WTC11 (cell line): ENCODE results near the gene ZKSCAN7. TPM values are rescaled to one million over a fixed set of nuclear protein-coding genes. Genes with fewer than 3 reads are reported as not detected.

Experiments
- ATAC-seq: fragments of 200-7000 bp; cut with Tn5 transposase; 2 replicates; pipeline ENCODE4 v1.10.0; 2021; ENCODE audit warnings: mild to moderate bottlenecking, moderate library complexity
- CTCF ChIA-PET: fragments of 300-600 bp; sonication (Branson Sonifier 250); formaldehyde crosslinking; loops from one replicate; lab custom pipeline; 2021; ENCODE audit warnings: antibody characterized with exemption; lab: Charles Lee
- POLR2A ChIA-PET: fragments of 350-600 bp; sonication (Branson Sonifier 250); formaldehyde crosslinking; loops from one replicate; lab custom pipeline; 2021; ENCODE audit warnings: antibody characterized with exemption; lab: Charles Lee
- DNase-seq: peaks from one replicate; pipeline ENCODE4 v3.0.0; 2021; ENCODE audit warnings: low spot score
- H3K27ac Mint-ChIP-seq: 2 replicates; pipeline ENCODE4 v1.8.0; 2021; ENCODE audit warnings: mixed read lengths
- H3K27me3 Mint-ChIP-seq: 2 replicates; pipeline ENCODE4 v1.8.0; 2021; ENCODE audit warnings: low read depth, mild to moderate bottlenecking, moderate library complexity, mixed read lengths
- H3K36me3 Mint-ChIP-seq: 2 replicates; pipeline ENCODE4 v1.8.0; 2021; ENCODE audit warnings: mixed read lengths
- H3K4me1 Mint-ChIP-seq: 2 replicates; pipeline ENCODE4 v1.8.0; 2022; ENCODE audit warnings: mixed read lengths
- H3K4me3 Mint-ChIP-seq: 2 replicates; pipeline ENCODE4 v1.8.0; 2021; ENCODE audit warnings: mild to moderate bottlenecking, moderate library complexity, mixed read lengths
- H3K9me3 Mint-ChIP-seq: 2 replicates; pipeline ENCODE4 v1.8.0; 2021; ENCODE audit warnings: mixed read lengths
- CBFB ChIP-seq: sonication (generic); formaldehyde crosslinking; IDR thresholded peaks from 2 replicates; pipeline ENCODE4 v1.8.1; 2022; ENCODE audit warnings: mild to moderate bottlenecking, low read depth, missing genetic modification reagents
- CREM ChIP-seq: sonication (generic); formaldehyde crosslinking; IDR thresholded peaks from 2 replicates; pipeline ENCODE4 v1.8.1; 2022; ENCODE audit warnings: mild to moderate bottlenecking, missing genetic modification reagents, moderate library complexity
- ESRRA ChIP-seq: sonication (generic); formaldehyde crosslinking; IDR thresholded peaks from 2 replicates; pipeline ENCODE4 v1.8.1; 2022; ENCODE audit warnings: mild to moderate bottlenecking, missing genetic modification reagents, borderline replicate concordance
- FOXJ3 ChIP-seq: sonication (generic); formaldehyde crosslinking; IDR thresholded peaks from 2 replicates; pipeline ENCODE4 v1.9.0; 2021; ENCODE audit warnings: missing genetic modification reagents, mild to moderate bottlenecking, borderline replicate concordance
- IRF2 ChIP-seq: sonication (generic); formaldehyde crosslinking; IDR thresholded peaks from 2 replicates; pipeline ENCODE4 v1.8.0; 2022; ENCODE audit warnings: low read depth, missing genetic modification reagents, borderline replicate concordance
- JAZF1 ChIP-seq: fragments of 250-450 bp; sonication (Bioruptor Pico); IDR thresholded peaks from 2 replicates; pipeline ENCODE4 v1.9.0; 2021; ENCODE audit warnings: moderate library complexity, mild to moderate bottlenecking, inconsistent platforms
- KAT7 ChIP-seq: sonication (generic); formaldehyde crosslinking; IDR thresholded peaks from 2 replicates; pipeline ENCODE4 v1.8.1; 2023; ENCODE audit warnings: missing genetic modification reagents, mild to moderate bottlenecking, borderline replicate concordance
- PRRX2 ChIP-seq: fragments of 250-450 bp; sonication (Bioruptor Pico); IDR thresholded peaks from 2 replicates; pipeline ENCODE4 v1.8.0; 2021; ENCODE audit warnings: mild to moderate bottlenecking
- RELA ChIP-seq: sonication (generic); formaldehyde crosslinking; IDR thresholded peaks from 2 replicates; pipeline ENCODE4 v1.8.1; 2022; ENCODE audit warnings: missing genetic modification reagents, mild to moderate bottlenecking, borderline replicate concordance
- SP1 ChIP-seq: sonication (generic); formaldehyde crosslinking; conservative IDR thresholded peaks from 2 replicates; pipeline ENCODE4 v1.8.1; 2022; ENCODE audit warnings: missing genetic modification reagents
- TEAD1 ChIP-seq: sonication (generic); formaldehyde crosslinking; IDR thresholded peaks from 2 replicates; pipeline ENCODE4 v1.8.0; 2022; ENCODE audit warnings: mild to moderate bottlenecking, missing genetic modification reagents
- TP53 ChIP-seq: sonication (generic); formaldehyde crosslinking; IDR thresholded peaks from 2 replicates; pipeline ENCODE4 v1.8.1; 2023; ENCODE audit warnings: mild to moderate bottlenecking, missing genetic modification reagents
- ZNF232 ChIP-seq: sonication (generic); formaldehyde crosslinking; IDR thresholded peaks from 2 replicates; pipeline ENCODE4 v1.8.0; 2022; ENCODE audit warnings: mild to moderate bottlenecking, missing genetic modification reagents
- ZNF671 ChIP-seq: fragments of 250-450 bp; sonication (Bioruptor Pico); IDR thresholded peaks from 2 replicates; pipeline ENCODE4 v1.8.0; 2021; ENCODE audit warnings: mild to moderate bottlenecking
- total RNA-seq: library from RNA; stranded (reverse); gene quantifications from 3 replicates; pipeline ENCODE4 v1.2.3, GENCODE V29; 2021
- TF ChIP-seq, protein P1 (sequence below): sonication (generic); formaldehyde crosslinking; IDR thresholded peaks from 2 replicates; pipeline ENCODE4 v1.8.0; 2023; ENCODE audit warnings: missing genetic modification reagents, mild to moderate bottlenecking, borderline replicate concordance
- TF ChIP-seq, protein P2 (sequence below): sonication (generic); formaldehyde crosslinking; IDR thresholded peaks from 2 replicates; pipeline ENCODE4 v1.8.1; 2023; ENCODE audit warnings: mild to moderate bottlenecking, moderate library complexity, missing genetic modification reagents
- TF ChIP-seq, protein P3 (sequence below): sonication (generic); formaldehyde crosslinking; IDR thresholded peaks from 2 replicates; pipeline ENCODE4 v1.8.0; 2022; ENCODE audit warnings: mild to moderate bottlenecking, missing genetic modification reagents
- TF ChIP-seq, protein P4 (sequence below): sonication (generic); formaldehyde crosslinking; conservative IDR thresholded peaks from 2 replicates; pipeline ENCODE4 v1.8.1; 2022; ENCODE audit warnings: mild to moderate bottlenecking, missing genetic modification reagents
- TF ChIP-seq, protein P5 (sequence below): fragments of 250-450 bp; sonication (Bioruptor Pico); IDR thresholded peaks from 2 replicates; pipeline ENCODE4 v1.8.0; 2021; ENCODE audit warnings: mild to moderate bottlenecking
- TF ChIP-seq, protein P6 (sequence below): fragments of 250-450 bp; sonication (Bioruptor Pico); IDR thresholded peaks from 2 replicates; pipeline ENCODE4 v1.9.0; 2021; ENCODE audit warnings: mild to moderate bottlenecking
- TF ChIP-seq, protein P7 (sequence below): fragments of 250-450 bp; sonication (Bioruptor Pico); conservative IDR thresholded peaks from 2 replicates; pipeline ENCODE4 v1.9.0; 2021; ENCODE audit warnings: mild to moderate bottlenecking

The ZKSCAN7 gene
- total RNA-seq, 1 experiment from 2014 or later, result 9.4 TPM

DNA sequence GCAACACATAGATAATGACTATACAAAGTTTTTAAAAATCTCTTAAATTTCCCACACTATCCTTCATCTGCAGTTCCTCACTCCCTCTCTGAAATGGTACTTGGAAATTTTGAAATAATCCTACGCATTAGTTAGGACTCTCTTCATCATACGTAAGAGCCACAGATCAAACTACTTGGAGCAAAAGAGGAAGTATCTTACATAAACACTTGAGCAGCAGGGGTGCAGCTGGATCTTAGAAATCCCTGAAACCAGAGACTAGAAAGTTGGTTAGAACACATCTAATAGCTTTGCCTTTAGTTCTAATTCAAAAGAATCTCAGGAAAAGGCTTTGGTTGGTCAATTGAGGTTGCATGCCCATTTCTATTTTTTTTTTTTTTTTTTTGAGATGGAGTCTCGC, 38.8 kb upstream of the ZKSCAN7 start (continued):
- TF ChIP-seq, protein P1, sequence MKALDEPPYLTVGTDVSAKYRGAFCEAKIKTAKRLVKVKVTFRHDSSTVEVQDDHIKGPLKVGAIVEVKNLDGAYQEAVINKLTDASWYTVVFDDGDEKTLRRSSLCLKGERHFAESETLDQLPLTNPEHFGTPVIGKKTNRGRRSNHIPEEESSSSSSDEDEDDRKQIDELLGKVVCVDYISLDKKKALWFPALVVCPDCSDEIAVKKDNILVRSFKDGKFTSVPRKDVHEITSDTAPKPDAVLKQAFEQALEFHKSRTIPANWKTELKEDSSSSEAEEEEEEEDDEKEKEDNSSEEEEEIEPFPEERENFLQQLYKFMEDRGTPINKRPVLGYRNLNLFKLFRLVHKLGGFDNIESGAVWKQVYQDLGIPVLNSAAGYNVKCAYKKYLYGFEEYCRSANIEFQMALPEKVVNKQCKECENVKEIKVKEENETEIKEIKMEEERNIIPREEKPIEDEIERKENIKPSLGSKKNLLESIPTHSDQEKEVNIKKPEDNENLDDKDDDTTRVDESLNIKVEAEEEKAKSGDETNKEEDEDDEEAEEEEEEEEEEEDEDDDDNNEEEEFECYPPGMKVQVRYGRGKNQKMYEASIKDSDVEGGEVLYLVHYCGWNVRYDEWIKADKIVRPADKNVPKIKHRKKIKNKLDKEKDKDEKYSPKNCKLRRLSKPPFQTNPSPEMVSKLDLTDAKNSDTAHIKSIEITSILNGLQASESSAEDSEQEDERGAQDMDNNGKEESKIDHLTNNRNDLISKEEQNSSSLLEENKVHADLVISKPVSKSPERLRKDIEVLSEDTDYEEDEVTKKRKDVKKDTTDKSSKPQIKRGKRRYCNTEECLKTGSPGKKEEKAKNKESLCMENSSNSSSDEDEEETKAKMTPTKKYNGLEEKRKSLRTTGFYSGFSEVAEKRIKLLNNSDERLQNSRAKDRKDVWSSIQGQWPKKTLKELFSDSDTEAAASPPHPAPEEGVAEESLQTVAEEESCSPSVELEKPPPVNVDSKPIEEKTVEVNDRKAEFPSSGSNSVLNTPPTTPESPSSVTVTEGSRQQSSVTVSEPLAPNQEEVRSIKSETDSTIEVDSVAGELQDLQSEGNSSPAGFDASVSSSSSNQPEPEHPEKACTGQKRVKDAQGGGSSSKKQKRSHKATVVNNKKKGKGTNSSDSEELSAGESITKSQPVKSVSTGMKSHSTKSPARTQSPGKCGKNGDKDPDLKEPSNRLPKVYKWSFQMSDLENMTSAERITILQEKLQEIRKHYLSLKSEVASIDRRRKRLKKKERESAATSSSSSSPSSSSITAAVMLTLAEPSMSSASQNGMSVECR, result no peak
- no peak for TF ChIP-seq SP1
- TF ChIP-seq TP53, result no peak
- TF ChIP-seq, protein P2, sequence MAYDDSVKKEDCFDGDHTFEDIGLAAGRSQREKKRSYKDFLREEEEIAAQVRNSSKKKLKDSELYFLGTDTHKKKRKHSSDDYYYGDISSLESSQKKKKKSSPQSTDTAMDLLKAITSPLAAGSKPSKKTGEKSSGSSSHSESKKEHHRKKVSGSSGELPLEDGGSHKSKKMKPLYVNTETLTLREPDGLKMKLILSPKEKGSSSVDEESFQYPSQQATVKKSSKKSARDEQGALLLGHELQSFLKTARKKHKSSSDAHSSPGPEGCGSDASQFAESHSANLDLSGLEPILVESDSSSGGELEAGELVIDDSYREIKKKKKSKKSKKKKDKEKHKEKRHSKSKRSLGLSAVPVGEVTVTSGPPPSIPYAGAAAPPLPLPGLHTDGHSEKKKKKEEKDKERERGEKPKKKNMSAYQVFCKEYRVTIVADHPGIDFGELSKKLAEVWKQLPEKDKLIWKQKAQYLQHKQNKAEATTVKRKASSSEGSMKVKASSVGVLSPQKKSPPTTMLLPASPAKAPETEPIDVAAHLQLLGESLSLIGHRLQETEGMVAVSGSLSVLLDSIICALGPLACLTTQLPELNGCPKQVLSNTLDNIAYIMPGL, result no peak
- no peak for TF ChIP-seq ESRRA
- no peak for TF ChIP-seq CREM (CRISPR knock-in tag)
- TF ChIP-seq, all 79 proteins: peak for 0

DNA sequence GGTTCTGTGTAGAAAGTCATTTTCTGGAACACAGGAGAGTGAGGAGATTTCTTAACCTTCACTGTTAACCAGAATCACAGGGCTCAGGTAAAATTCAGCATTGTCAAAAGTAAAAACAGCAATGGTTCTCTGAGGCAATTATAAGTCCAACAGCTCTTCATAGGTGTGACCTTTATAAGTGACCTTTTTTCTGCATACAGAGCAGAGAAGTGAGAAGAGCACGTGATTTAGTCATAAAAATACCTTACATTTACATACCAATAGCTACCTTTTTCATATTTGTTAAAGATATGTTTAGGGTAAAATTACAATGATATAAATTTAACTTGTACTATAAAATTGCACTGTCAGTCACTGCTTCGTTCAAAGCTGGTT, 36.2 kb upstream of the ZKSCAN7 start:
- peaks cover 8% of the 10 kb centered on the region for H3K4me1 Mint-ChIP-seq

DNA sequence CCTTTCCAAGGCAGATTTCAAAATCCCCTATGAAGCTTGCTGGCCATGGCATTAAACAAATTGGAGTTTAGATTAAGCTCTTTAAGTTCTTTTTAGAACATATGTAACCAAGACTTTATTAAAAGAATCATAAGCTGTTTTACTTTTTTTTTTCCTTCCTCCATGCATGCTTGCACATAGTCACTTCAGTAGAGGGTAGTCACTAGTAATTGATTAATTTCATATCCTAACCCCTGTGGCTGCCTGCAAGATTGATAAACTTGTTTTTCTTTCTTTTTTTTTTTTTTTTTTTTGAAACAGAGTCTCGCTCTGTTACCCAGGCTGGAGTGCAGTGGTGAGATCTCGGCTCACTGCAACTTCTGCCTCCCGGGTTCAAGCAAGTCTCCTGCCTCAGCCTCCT, 33.3 kb upstream of the ZKSCAN7 start:
- Mint-ChIP-seq H3K9me3 (no peaks in the 10 kb centered on the region), H3K4me3 (no peak overlapping the region), H3K4me1 (peaks cover 7% of the 10 kb centered on the region), H3K27ac (no peak overlapping the region), H3K36me3 (no peaks in the 10 kb centered on the region), H3K27me3 (peaks cover 14% of the 10 kb centered on the region)
- DNase-seq (no peak), ATAC-seq (no peak)
- POLR2A ChIA-PET, result interaction anchor here (1.6 kb wide), 1 partner anchor 11 kb away, joined by 3 read pairs; no protein-coding TSS in a partner anchor
- CTCF ChIA-PET, result no interaction called here
- no peak for TF ChIP-seq SP1
- TF ChIP-seq JAZF1 (CRISPR knock-in tag), result no peak
- TF ChIP-seq, protein P3, sequence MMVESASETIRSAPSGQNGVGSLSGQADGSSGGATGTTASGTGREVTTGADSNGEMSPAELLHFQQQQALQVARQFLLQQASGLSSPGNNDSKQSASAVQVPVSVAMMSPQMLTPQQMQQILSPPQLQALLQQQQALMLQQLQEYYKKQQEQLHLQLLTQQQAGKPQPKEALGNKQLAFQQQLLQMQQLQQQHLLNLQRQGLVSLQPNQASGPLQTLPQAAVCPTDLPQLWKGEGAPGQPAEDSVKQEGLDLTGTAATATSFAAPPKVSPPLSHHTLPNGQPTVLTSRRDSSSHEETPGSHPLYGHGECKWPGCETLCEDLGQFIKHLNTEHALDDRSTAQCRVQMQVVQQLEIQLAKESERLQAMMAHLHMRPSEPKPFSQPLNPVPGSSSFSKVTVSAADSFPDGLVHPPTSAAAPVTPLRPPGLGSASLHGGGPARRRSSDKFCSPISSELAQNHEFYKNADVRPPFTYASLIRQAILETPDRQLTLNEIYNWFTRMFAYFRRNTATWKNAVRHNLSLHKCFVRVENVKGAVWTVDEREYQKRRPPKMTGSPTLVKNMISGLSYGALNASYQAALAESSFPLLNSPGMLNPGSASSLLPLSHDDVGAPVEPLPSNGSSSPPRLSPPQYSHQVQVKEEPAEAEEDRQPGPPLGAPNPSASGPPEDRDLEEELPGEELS, result no peak
- TF ChIP-seq, protein P4, sequence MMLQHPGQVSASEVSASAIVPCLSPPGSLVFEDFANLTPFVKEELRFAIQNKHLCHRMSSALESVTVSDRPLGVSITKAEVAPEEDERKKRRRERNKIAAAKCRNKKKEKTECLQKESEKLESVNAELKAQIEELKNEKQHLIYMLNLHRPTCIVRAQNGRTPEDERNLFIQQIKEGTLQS (CRISPR knock-in tag), result no peak
- TF ChIP-seq KAT7 (CRISPR knock-in tag), result no peak
- no peak for TF ChIP-seq ZNF671 (CRISPR knock-in tag)
- TF ChIP-seq, protein P5, sequence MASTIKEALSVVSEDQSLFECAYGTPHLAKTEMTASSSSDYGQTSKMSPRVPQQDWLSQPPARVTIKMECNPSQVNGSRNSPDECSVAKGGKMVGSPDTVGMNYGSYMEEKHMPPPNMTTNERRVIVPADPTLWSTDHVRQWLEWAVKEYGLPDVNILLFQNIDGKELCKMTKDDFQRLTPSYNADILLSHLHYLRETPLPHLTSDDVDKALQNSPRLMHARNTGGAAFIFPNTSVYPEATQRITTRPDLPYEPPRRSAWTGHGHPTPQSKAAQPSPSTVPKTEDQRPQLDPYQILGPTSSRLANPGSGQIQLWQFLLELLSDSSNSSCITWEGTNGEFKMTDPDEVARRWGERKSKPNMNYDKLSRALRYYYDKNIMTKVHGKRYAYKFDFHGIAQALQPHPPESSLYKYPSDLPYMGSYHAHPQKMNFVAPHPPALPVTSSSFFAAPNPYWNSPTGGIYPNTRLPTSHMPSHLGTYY (CRISPR knock-in tag), result no peak
- TF ChIP-seq CBFB (CRISPR knock-in tag), result no peak

More for the DNA sequence above, 36.2 kb upstream of the ZKSCAN7 start:
- ATAC-seq (no peak), DNase-seq (no peak)
- no peak for TF ChIP-seq FOXJ3
- TF ChIP-seq, protein P2, result no peak
- TF ChIP-seq RELA (CRISPR knock-in tag), result no peak
- no peak for TF ChIP-seq IRF2 (CRISPR knock-in tag)
- no peak for TF ChIP-seq PRRX2 (CRISPR knock-in tag)
- TF ChIP-seq TEAD1 (CRISPR knock-in tag), result no peak
- TF ChIP-seq ZNF232, result no peak
- TF ChIP-seq, protein P6, sequence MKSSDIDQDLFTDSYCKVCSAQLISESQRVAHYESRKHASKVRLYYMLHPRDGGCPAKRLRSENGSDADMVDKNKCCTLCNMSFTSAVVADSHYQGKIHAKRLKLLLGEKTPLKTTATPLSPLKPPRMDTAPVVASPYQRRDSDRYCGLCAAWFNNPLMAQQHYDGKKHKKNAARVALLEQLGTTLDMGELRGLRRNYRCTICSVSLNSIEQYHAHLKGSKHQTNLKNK (CRISPR knock-in tag), result no peak
- TF ChIP-seq, protein P7, sequence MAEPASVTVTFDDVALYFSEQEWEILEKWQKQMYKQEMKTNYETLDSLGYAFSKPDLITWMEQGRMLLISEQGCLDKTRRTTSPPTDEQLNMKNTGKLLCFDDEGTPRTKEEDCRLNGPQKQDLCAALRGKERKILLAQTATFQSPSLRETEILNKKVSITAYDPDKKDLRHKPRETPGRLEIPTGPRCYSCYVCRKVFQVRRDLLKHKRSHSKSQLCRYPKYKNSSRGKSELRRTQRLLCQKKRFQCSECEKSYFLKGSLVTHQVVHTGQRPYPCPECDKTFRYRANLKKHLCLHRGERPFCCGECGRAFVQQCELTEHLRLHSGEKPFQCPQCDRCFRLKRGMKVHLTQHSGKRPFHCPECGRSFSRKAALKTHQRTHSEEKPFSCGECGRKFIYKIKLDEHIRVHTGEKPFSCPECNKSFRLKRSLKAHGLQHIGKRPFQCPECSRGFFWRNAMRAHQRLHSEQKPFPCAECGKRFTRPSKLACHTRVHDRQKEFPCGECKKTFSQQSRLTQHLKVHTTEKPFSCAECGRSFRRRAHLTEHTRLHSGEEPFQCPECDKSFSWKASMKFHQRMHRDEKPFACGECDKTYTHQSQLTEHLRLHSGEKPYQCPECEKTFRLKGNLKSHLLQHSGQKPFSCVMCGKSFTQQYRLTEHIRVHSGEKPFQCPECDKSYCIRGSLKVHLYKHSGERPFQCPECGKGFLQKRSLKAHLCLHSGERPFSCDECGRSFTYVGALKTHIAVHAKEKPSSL, result no peak
- TF ChIP-seq CBFB (CRISPR knock-in tag), result no peak
- H3K27ac Mint-ChIP-seq, result no peak overlapping the region
- no peaks in the 10 kb centered on the region for H3K36me3 Mint-ChIP-seq
- peaks cover 9% of the 10 kb centered on the region for H3K27me3 Mint-ChIP-seq
- POLR2A ChIA-PET, result interaction anchor here (0.7 kb wide), 1 partner anchor 8 kb away, joined by 3 read pairs; no protein-coding TSS in a partner anchor
- no peaks in the 10 kb centered on the region for H3K9me3 Mint-ChIP-seq
- CTCF ChIA-PET, result no interaction called here
- no peak overlapping the region for H3K4me3 Mint-ChIP-seq
